HEK293 (cell line): ENCODE data around the gene TMEM60.

Source experiments
- GFI1B ChIP-seq: fragments of 450-650 bp; formaldehyde crosslinking; IDR thresholded peaks from 2 replicates; pipeline ENCODE4 v1.5.1; 2016; ENCODE audit warnings: missing biosample characterization, missing genetic modification characterization
- GLIS2 ChIP-seq: fragments of 450-650 bp; formaldehyde crosslinking; IDR thresholded peaks from 2 replicates; pipeline ENCODE4 v1.5.1; 2016; ENCODE audit warnings: missing biosample characterization, missing genetic modification characterization
- KLF16 ChIP-seq: fragments of 450-650 bp; formaldehyde crosslinking; IDR thresholded peaks from 2 replicates; pipeline ENCODE4 v1.5.1; 2017; ENCODE audit warnings: missing biosample characterization, missing genetic modification characterization
- ZBTB48 ChIP-seq: fragments of 450-650 bp; formaldehyde crosslinking; IDR thresholded peaks from 2 replicates; pipeline ENCODE4 v1.5.1; 2016; ENCODE audit warnings: missing biosample characterization, missing genetic modification characterization
- ZBTB7A ChIP-seq: fragments of 450-650 bp; formaldehyde crosslinking; IDR thresholded peaks from 2 replicates; pipeline ENCODE4 v1.5.1; 2016; ENCODE audit warnings: low read depth, missing biosample characterization, missing genetic modification characterization
- ZNF335 ChIP-seq: fragments of 450-650 bp; formaldehyde crosslinking; conservative IDR thresholded peaks from 2 replicates; pipeline ENCODE4 v1.5.1; 2016; ENCODE audit warnings: missing biosample characterization, missing genetic modification characterization
- ZNF449 ChIP-seq: fragments of 450-650 bp; formaldehyde crosslinking; IDR thresholded peaks from 2 replicates; pipeline ENCODE4 v1.5.1; 2017; ENCODE audit warnings: missing biosample characterization, mild to moderate bottlenecking, missing genetic modification characterization, moderate library complexity
- ZNF473 ChIP-seq: fragments of 450-650 bp; formaldehyde crosslinking; IDR thresholded peaks from 2 replicates; pipeline ENCODE4 v1.5.1; 2017; ENCODE audit warnings: missing biosample characterization, missing genetic modification characterization
- ZNF501 ChIP-seq: fragments of 450-650 bp; formaldehyde crosslinking; IDR thresholded peaks from 2 replicates; pipeline ENCODE4 v1.5.1; 2016; ENCODE audit warnings: missing biosample characterization, missing genetic modification characterization
- ZNF777 ChIP-seq: fragments of 450-650 bp; formaldehyde crosslinking; IDR thresholded peaks from 2 replicates; pipeline ENCODE4 v1.5.1; 2017; ENCODE audit warnings: missing biosample characterization, missing genetic modification characterization, borderline replicate concordance
- TF ChIP-seq, protein P1 (sequence below): fragments of 450-650 bp; formaldehyde crosslinking; IDR thresholded peaks from 2 replicates; pipeline ENCODE4 v1.5.1; 2017; ENCODE audit warnings: missing biosample characterization, missing genetic modification characterization
- TF ChIP-seq, protein P2 (sequence below): fragments of 450-650 bp; formaldehyde crosslinking; IDR thresholded peaks from 2 replicates; pipeline ENCODE4 v1.5.1; 2016; ENCODE audit warnings: missing biosample characterization, missing genetic modification characterization, borderline replicate concordance
- TF ChIP-seq, protein P3 (sequence below): fragments of 450-650 bp; formaldehyde crosslinking; IDR thresholded peaks from 2 replicates; pipeline ENCODE4 v1.5.1; 2016; ENCODE audit warnings: missing biosample characterization, missing genetic modification characterization

TMEM60 gene

GRCh38 chr7:77799078-77799964, 1.1 kb upstream of the TMEM60 start (continued):
- TF ChIP-seq GFI1B (tag by site-specific recombination) = no peak
- TF ChIP-seq ZNF335 (tag by site-specific recombination) = peak; percentile 76
- 0 out of 2 replicates have a peak, but pooled peaks have one; percentile 61 for TF ChIP-seq ZNF777
- TF ChIP-seq, protein P1, sequence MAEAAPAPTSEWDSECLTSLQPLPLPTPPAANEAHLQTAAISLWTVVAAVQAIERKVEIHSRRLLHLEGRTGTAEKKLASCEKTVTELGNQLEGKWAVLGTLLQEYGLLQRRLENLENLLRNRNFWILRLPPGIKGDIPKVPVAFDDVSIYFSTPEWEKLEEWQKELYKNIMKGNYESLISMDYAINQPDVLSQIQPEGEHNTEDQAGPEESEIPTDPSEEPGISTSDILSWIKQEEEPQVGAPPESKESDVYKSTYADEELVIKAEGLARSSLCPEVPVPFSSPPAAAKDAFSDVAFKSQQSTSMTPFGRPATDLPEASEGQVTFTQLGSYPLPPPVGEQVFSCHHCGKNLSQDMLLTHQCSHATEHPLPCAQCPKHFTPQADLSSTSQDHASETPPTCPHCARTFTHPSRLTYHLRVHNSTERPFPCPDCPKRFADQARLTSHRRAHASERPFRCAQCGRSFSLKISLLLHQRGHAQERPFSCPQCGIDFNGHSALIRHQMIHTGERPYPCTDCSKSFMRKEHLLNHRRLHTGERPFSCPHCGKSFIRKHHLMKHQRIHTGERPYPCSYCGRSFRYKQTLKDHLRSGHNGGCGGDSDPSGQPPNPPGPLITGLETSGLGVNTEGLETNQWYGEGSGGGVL (tag by site-specific recombination) = peak; percentile 29; the same call in 1 of the 2 replicates
- 0 out of 2 replicates have a peak, but pooled peaks have one; percentile 45 for TF ChIP-seq ZBTB7A (tag by site-specific recombination)
- TF ChIP-seq, protein P2, sequence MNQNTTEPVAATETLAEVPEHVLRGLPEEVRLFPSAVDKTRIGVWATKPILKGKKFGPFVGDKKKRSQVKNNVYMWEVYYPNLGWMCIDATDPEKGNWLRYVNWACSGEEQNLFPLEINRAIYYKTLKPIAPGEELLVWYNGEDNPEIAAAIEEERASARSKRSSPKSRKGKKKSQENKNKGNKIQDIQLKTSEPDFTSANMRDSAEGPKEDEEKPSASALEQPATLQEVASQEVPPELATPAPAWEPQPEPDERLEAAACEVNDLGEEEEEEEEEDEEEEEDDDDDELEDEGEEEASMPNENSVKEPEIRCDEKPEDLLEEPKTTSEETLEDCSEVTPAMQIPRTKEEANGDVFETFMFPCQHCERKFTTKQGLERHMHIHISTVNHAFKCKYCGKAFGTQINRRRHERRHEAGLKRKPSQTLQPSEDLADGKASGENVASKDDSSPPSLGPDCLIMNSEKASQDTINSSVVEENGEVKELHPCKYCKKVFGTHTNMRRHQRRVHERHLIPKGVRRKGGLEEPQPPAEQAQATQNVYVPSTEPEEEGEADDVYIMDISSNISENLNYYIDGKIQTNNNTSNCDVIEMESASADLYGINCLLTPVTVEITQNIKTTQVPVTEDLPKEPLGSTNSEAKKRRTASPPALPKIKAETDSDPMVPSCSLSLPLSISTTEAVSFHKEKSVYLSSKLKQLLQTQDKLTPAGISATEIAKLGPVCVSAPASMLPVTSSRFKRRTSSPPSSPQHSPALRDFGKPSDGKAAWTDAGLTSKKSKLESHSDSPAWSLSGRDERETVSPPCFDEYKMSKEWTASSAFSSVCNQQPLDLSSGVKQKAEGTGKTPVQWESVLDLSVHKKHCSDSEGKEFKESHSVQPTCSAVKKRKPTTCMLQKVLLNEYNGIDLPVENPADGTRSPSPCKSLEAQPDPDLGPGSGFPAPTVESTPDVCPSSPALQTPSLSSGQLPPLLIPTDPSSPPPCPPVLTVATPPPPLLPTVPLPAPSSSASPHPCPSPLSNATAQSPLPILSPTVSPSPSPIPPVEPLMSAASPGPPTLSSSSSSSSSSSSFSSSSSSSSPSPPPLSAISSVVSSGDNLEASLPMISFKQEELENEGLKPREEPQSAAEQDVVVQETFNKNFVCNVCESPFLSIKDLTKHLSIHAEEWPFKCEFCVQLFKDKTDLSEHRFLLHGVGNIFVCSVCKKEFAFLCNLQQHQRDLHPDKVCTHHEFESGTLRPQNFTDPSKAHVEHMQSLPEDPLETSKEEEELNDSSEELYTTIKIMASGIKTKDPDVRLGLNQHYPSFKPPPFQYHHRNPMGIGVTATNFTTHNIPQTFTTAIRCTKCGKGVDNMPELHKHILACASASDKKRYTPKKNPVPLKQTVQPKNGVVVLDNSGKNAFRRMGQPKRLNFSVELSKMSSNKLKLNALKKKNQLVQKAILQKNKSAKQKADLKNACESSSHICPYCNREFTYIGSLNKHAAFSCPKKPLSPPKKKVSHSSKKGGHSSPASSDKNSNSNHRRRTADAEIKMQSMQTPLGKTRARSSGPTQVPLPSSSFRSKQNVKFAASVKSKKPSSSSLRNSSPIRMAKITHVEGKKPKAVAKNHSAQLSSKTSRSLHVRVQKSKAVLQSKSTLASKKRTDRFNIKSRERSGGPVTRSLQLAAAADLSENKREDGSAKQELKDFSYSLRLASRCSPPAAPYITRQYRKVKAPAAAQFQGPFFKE (tag by site-specific recombination) = 0 out of 2 replicates have a peak, but pooled peaks have one; percentile 61
- TF ChIP-seq ZBTB48 (tag by site-specific recombination) = peak; percentile 73
- 0 out of 2 replicates have a peak, but pooled peaks have one; percentile 54 for TF ChIP-seq ZNF501 (tag by site-specific recombination)
- TF ChIP-seq, protein P3, sequence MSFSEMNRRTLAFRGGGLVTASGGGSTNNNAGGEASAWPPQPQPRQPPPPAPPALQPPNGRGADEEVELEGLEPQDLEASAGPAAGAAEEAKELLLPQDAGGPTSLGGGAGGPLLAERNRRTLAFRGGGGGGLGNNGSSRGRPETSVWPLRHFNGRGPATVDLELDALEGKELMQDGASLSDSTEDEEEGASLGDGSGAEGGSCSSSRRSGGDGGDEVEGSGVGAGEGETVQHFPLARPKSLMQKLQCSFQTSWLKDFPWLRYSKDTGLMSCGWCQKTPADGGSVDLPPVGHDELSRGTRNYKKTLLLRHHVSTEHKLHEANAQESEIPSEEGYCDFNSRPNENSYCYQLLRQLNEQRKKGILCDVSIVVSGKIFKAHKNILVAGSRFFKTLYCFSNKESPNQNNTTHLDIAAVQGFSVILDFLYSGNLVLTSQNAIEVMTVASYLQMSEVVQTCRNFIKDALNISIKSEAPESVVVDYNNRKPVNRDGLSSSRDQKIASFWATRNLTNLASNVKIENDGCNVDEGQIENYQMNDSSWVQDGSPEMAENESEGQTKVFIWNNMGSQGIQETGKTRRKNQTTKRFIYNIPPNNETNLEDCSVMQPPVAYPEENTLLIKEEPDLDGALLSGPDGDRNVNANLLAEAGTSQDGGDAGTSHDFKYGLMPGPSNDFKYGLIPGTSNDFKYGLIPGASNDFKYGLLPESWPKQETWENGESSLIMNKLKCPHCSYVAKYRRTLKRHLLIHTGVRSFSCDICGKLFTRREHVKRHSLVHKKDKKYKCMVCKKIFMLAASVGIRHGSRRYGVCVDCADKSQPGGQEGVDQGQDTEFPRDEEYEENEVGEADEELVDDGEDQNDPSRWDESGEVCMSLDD = no peak
- 0 out of 2 replicates have a peak, but pooled peaks have one; percentile 27 for TF ChIP-seq KLF16 (tag by site-specific recombination)
- TF ChIP-seq GLIS2 = peak; percentile 17; the same call in 1 of the 2 replicates
- no peak for TF ChIP-seq ZNF473 (tag by site-specific recombination)
- TF ChIP-seq ZNF449 (tag by site-specific recombination) = 0 out of 2 replicates have a peak, but pooled peaks have one; percentile 11
